SK-N-SH (cell line): ENCODE data around the gene ATP2A2.

Source experiments
- EP300 ChIP-seq, 2 experiments: IDR thresholded peaks; 2 replicates each; pipeline versions ENCODE4 v1.4.0 to v1.6.1; 2012; ENCODE audit warnings: borderline replicate concordance in 1 of 2, low read depth in 1 of 2, low read length in 1 of 2
- EZH2phosphoT487 ChIP-seq: fragments of 200-600 bp; sonication (generic); IDR thresholded peaks from 2 replicates; pipeline ENCODE4 v1.6.1; 2017; ENCODE audit warnings: low read depth, mixed run types, mild to moderate bottlenecking, antibody characterized with exemption, moderate library complexity, borderline replicate concordance
- GABPA ChIP-seq: IDR thresholded peaks from 2 replicates; pipeline ENCODE4 v1.4.0; 2012; ENCODE audit warnings: low read depth, mild to moderate bottlenecking
- MAX ChIP-seq: IDR thresholded peaks from 2 replicates; pipeline ENCODE4 v1.4.0; 2012; ENCODE audit warnings: low read depth
- MXI1 ChIP-seq: IDR thresholded peaks from 2 replicates; pipeline ENCODE4 v1.6.1; 2012; ENCODE audit warnings: mild to moderate bottlenecking, low read depth, low read length, improper control_type of control experiment
- PBX3 ChIP-seq: IDR thresholded peaks from 2 replicates; pipeline ENCODE4; 2012
- POLR2AphosphoS5 ChIP-seq: IDR thresholded peaks from 2 replicates; pipeline ENCODE4 v1.6.1; 2012; ENCODE audit warnings: low read depth, low read length
- REST ChIP-seq: IDR thresholded peaks from 2 replicates; pipeline ENCODE4 v1.6.1; 2012; ENCODE audit warnings: mild to moderate bottlenecking, low read depth, low read length, moderate library complexity
- SMC3 ChIP-seq: IDR thresholded peaks from 2 replicates; pipeline ENCODE4 v1.6.1; 2012; ENCODE audit warnings: low read depth, low read length, improper control_type of control experiment
- USF2 ChIP-seq: fragments of 150-350 bp; IDR thresholded peaks from 2 replicates; pipeline ENCODE4 v1.6.1; 2017; ENCODE audit warnings: antibody characterized with exemption, low read length, low read depth, borderline replicate concordance
- YY1 ChIP-seq: IDR thresholded peaks from 2 replicates; pipeline ENCODE4 v1.4.0; 2012; ENCODE audit warnings: low read depth, mild to moderate bottlenecking
- TF ChIP-seq, protein P1 (sequence below): fragments of 200-600 bp; sonication (generic); IDR thresholded peaks from 2 replicates; pipeline ENCODE4 v1.6.1; 2017; ENCODE audit warnings: antibody characterized with exemption, mild to moderate bottlenecking, moderate library complexity

DNA sequence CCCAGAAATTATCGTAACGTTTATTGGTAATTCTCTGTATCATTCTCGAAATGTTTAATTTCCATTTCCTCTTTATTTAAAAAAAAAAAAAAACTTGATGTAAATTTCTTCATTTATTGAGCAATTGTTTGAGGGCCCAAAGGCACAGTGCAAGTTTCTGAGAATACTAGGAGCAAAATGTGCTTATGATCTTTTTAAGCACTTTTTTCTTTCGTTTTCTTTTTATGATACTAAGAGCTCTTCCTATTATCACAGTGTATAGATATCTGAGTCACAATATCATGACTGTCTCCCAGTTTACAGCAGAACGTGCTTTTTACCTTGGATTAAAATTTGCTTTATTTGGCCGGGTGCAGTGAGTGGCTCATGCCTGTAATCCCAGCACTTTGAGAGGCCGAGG is 5.6 kb downstream of the ATP2A2 start:
- TF ChIP-seq MXI1 (no peak), MAX (no peak), EP300 (IDR thresholded peaks at IDR 0.05; ENCODE audit: borderline replicate concordance in 1 of 2, low read depth in 1 of 2, low read length in 1 of 2) (no peak), USF2 (no peak), EZH2phosphoT487 (no peak), POLR2AphosphoS5 (no peak), SMC3 (no peak), REST (no peak), YY1 (no peak), GABPA (no peak), PBX3 (no peak)
- TF ChIP-seq, protein P1, sequence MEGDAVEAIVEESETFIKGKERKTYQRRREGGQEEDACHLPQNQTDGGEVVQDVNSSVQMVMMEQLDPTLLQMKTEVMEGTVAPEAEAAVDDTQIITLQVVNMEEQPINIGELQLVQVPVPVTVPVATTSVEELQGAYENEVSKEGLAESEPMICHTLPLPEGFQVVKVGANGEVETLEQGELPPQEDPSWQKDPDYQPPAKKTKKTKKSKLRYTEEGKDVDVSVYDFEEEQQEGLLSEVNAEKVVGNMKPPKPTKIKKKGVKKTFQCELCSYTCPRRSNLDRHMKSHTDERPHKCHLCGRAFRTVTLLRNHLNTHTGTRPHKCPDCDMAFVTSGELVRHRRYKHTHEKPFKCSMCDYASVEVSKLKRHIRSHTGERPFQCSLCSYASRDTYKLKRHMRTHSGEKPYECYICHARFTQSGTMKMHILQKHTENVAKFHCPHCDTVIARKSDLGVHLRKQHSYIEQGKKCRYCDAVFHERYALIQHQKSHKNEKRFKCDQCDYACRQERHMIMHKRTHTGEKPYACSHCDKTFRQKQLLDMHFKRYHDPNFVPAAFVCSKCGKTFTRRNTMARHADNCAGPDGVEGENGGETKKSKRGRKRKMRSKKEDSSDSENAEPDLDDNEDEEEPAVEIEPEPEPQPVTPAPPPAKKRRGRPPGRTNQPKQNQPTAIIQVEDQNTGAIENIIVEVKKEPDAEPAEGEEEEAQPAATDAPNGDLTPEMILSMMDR = no peak
